Upper lobe of left lung (tissue), 6 donors: ENCODE measurements around the gene CADPS. TPM values are rescaled to one million over a fixed set of nuclear protein-coding genes. Genes with fewer than 3 reads are reported as not detected.

Source experiments
- ATAC-seq, 2 donors: fragments of 200-7000 bp; cut with Tn5 transposase; one replicate each; pipeline ENCODE4 v1.9.1; 2022; ENCODE audit warnings: mild to moderate bottlenecking in 2 of 2, moderate library complexity in 2 of 2; ENCODE audit not compliant: low FRiP score in 2 of 2
- DNase-seq, 2 donors: peaks; one replicate each; pipeline ENCODE4 v3.0.0-alpha.2; 2019 to 2020
- H3K27ac ChIP-seq, 4 donors: fragments of 200-600 bp; sonication (generic); one replicate each; pipeline ENCODE4 v1.5.1; 2016 to 2019
- H3K27me3 ChIP-seq, 4 donors: fragments of 200-600 bp; sonication (generic); one replicate each; pipeline ENCODE4 v1.5.1; 2017 to 2019
- H3K36me3 ChIP-seq, 4 donors: fragments of 200-600 bp; sonication (generic); one replicate each; pipeline ENCODE4 v1.5.1; 2016 to 2019
- H3K4me1 ChIP-seq, 4 donors: fragments of 200-600 bp; sonication (generic); one replicate each; pipeline ENCODE4 v1.5.1; 2018 to 2019
- H3K4me3 ChIP-seq, 4 donors: fragments of 200-600 bp; sonication (generic); one replicate each; pipeline ENCODE4 v1.5.1; 2017 to 2019; ENCODE audit warnings: mild to moderate bottlenecking in 2 of 4, moderate library complexity in 1 of 4
- H3K9me3 ChIP-seq, 4 donors: fragments of 200-600 bp; sonication (generic); one replicate each; pipeline ENCODE4 v1.5.1; 2018 to 2019
- CTCF ChIP-seq, 6 experiments: fragments of 450-650 bp in 4 of 6; fragments of 200-600 bp in 2 of 6; sonication (generic) in 2 of 6; IDR thresholded peaks; one replicate each; pipeline ENCODE4 v1.5.1; 2016 to 2019; ENCODE audit warnings: antibody characterized with exemption in 6 of 6
- EP300 ChIP-seq, 4 donors: sonication (generic); formaldehyde crosslinking; IDR thresholded peaks; one replicate each; pipeline ENCODE4 v1.5.1; 2017; ENCODE audit warnings: antibody characterized with exemption in 4 of 4, control low read depth in 2 of 4
- POLR2A ChIP-seq, 4 donors: fragments of 450-650 bp; IDR thresholded peaks; one replicate each; pipeline ENCODE4 v1.5.1; 2016 to 2017; ENCODE audit warnings: antibody characterized with exemption in 4 of 4, mild to moderate bottlenecking in 2 of 4
- POLR2AphosphoS5 ChIP-seq, 2 donors: sonication (generic); formaldehyde crosslinking; IDR thresholded peaks; one replicate each; pipeline ENCODE4 v1.5.1; 2017; ENCODE audit warnings: antibody characterized with exemption in 2 of 2
- WGBS, 2 donors: methylation state at CpG; one replicate each; pipeline ENCODE4 v1.1.5; 2017 to 2018; 5-methylcytosine and 5-hydroxymethylcytosine counted together
- total RNA-seq, 6 donors: library from RNA; depleted of rRNA in 4 of 6; stranded (reverse); fragments of >200 nt in 4 of 6; gene quantifications; one replicate each; pipeline versions ENCODE4 v1.1.0 to v1.2.1, GENCODE V29; 2016 to 2021
- donor health status: DM: no; HTN: no; CAD: no; lungs with moderate emphysema.
- donor health status: DM: no; HTN: yes; CAD: no; lungs with severe emphysema.

The CADPS gene
- total RNA-seq, 6 donors from 2014 or later, result 0.29 to 1.5 (median 1.2) TPM; not detected in 3

DNA sequence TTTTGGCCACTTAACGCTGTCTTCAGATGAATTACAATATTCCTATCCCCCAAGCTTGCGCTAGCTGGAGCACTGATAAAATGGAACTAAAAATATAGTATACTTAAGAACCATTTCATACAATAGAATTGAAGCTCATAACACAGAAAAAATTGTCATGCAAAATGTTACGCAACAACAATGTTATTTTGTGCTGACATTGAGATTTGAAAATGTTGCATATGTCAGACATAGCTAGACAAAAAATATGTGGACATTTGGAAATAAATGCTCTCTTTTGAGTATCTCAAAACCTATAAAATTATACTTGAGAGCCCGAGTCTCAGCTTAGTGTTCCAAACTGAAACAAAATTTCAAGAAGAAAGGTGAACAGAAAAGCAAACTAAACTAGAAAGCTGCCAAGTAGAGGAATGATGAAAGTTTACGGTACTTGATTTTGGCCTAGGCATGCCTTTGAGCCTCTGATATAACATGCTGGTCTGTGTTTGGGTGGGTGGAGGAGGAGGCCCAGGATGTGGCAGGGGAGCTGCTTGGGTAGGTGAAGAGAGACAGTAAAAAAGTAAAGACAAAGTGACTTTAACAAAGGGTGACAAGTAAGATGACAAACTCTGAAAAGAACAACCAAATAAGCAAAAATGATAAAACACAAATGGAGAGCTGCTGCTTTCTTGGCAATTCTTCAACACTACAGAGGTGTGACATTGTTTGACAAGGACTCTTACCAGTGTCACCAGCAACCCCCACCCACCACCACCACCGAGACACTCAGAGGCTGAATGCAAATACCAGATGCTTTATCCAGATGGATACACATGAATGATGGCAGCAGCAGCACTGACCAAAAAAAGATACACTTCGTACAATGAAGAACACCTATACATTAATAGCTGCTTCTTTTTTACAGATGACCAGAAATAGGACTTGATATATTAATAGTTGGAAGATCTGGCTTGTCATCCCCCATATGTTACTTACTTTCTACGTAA is 372.6 kb downstream of the CADPS start:
- no peaks in the 10 kb centered on the region for H3K27me3 ChIP-seq
- H3K27ac ChIP-seq, result no peak overlapping the region
- H3K36me3 ChIP-seq, result no peaks in the 10 kb centered on the region
- H3K4me1 ChIP-seq, result no peaks in the 10 kb centered on the region
- no peak for TF ChIP-seq POLR2AphosphoS5 (IDR thresholded peaks at IDR 0.05)
- no peak for TF ChIP-seq CTCF (IDR thresholded peaks at IDR 0.05)
- no peak for TF ChIP-seq POLR2A (IDR thresholded peaks at IDR 0.05)
- TF ChIP-seq EP300 (IDR thresholded peaks at IDR 0.05), result no peak
- no peaks in the 10 kb centered on the region for H3K9me3 ChIP-seq
- no peak for ATAC-seq
- no peak for DNase-seq
- H3K4me3 ChIP-seq, result no peak overlapping the region
- WGBS, 2 donors, result 59 to 60% methylated on average over 8 of the region's 8 CpGs

DNA sequence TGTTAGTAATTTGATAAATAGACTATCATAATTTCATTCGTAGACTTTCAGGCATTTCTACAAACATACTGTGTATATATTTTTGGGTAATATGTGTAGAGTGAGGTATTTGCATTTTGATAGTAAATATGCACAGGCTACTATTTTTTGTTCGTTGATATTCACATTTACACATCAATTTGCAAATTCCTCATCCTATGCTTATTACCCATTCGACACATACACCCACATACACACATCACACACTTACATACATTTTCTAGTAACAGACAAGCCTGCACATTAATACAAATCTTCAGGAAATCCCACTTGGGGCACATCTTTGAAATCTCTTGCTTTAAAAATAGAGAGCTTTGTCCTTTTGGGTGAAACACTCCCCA is 373.9 kb downstream of the CADPS start:
- Histone ChIP-seq H3K4me1 (no peaks in the 10 kb centered on the region), H3K27ac (no peak overlapping the region), H3K36me3 (no peaks in the 10 kb centered on the region), H3K4me3 (no peak overlapping the region), H3K27me3 (no peaks in the 10 kb centered on the region), H3K9me3 (no peaks in the 10 kb centered on the region)
- ATAC-seq (no peak), DNase-seq (no peak)
- TF ChIP-seq CTCF (IDR thresholded peaks at IDR 0.05), result no peak
- no peak for TF ChIP-seq POLR2A (IDR thresholded peaks at IDR 0.05)
- no peak for TF ChIP-seq POLR2AphosphoS5 (IDR thresholded peaks at IDR 0.05)
- TF ChIP-seq EP300 (IDR thresholded peaks at IDR 0.05), result no peak
- 79 to 85% methylated on average over 3 of the region's 3 CpGs for WGBS, 2 donors

DNA sequence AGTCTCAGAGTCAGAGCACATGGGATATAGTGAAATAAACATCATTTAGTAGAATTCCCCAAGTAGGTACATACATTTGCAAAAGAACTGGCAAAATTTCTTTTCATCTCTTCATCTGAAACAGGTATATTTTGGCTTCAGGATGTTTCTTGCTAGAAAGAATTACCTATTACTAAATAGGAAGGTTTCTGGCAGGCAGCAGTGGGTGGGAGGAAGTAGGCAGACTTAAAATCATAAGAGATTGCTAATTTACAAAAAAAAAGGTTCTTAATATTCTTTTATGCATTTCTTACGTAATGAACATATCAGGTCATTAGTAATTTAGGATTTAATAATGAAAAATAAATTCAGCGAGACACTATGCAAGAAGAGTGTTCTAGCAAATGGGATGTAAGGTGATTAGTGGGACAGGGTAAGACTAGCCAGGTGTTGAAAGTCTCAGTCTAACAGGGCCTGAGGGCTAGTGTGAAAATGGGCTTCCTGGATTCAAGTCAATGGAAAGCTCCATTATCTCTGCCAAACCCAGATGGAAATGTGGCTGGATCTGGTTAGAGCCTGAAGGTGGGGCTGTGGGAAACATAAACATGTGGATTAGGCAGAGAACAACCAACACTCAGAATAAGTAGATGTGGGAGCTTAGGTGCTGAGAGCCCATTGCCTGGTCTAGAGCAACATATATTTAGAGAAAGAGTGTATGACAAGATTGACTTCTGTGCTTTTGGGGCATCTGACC is 374.5 kb downstream of the CADPS start:
- no peaks in the 10 kb centered on the region for H3K36me3 ChIP-seq
- DNase-seq (no peak), ATAC-seq (no peak)
- H3K27me3 ChIP-seq, result no peaks in the 10 kb centered on the region
- H3K9me3 ChIP-seq, result no peaks in the 10 kb centered on the region
- H3K4me1 ChIP-seq, result no peaks in the 10 kb centered on the region
- no peak overlapping the region for H3K4me3 ChIP-seq
- TF ChIP-seq EP300 (IDR thresholded peaks at IDR 0.05), result no peak
- TF ChIP-seq POLR2A (IDR thresholded peaks at IDR 0.05), result no peak
- TF ChIP-seq POLR2AphosphoS5 (IDR thresholded peaks at IDR 0.05), result no peak
- TF ChIP-seq CTCF (IDR thresholded peaks at IDR 0.05), result no peak
- WGBS, 2 donors, result 90% methylated on average over 2 of the region's 2 CpGs
- no peak overlapping the region for H3K27ac ChIP-seq

DNA sequence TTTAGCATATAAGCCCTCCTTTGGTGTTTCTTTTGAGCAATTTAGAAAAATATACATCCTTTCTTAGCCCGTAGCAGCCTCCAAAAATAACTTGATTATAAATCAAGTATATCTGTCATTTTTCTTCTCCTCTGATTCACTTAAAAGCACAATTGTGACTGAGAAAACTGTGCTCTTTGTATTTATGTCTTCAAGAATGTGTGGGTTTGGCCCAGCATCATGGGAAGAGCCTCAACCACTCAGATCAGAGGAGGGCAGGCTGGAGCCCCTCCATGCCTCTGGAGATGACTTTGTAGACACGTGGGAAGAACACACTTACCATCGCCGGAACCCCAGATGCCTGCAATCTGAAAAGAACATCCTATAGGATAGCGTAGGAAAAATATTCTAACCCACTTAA is 378.1 kb downstream of the CADPS start:
- no peaks in the 10 kb centered on the region for H3K9me3 ChIP-seq
- no peak overlapping the region for H3K27ac ChIP-seq
- H3K36me3 ChIP-seq, result no peaks in the 10 kb centered on the region
- DNase-seq, result no peak
- TF ChIP-seq CTCF (IDR thresholded peaks at IDR 0.05), result no peak
- no peak for TF ChIP-seq EP300 (IDR thresholded peaks at IDR 0.05)
- no peak for TF ChIP-seq POLR2A (IDR thresholded peaks at IDR 0.05)
- TF ChIP-seq POLR2AphosphoS5 (IDR thresholded peaks at IDR 0.05), result no peak
- WGBS, 2 donors, result 73 to 82% methylated on average over 5 of the region's 5 CpGs
- H3K27me3 ChIP-seq, result no peaks in the 10 kb centered on the region
- no peak overlapping the region for H3K4me3 ChIP-seq
- ATAC-seq, result no peak
- no peaks in the 10 kb centered on the region for H3K4me1 ChIP-seq
